Neural cell (in vitro differentiated cells): ENCODE measurements around the gene ARHGEF26.
A peak's percentile ranks its signal among the peaks of the same experiment; 100 is the strongest.

Source experiments
- CTCF ChIP-seq: fragments of 450-650 bp; IDR thresholded peaks from 2 replicates; pipeline ENCODE4 v1.5.1; 2014; ENCODE audit warnings: antibody characterized with exemption, mild to moderate bottlenecking, moderate library complexity; ENCODE audit not compliant: poor library complexity, severe bottlenecking
- EP300 ChIP-seq: fragments of 450-650 bp; conservative IDR thresholded peaks from 2 replicates; pipeline ENCODE4 v1.6.1; 2014; ENCODE audit warnings: antibody characterized with exemption, mild to moderate bottlenecking, moderate library complexity; ENCODE audit not compliant: poor library complexity, severe bottlenecking
- EZH2 ChIP-seq: fragments of 200-600, 300-800 bp; shearing (Covaris generic), sonication (generic); IDR thresholded peaks from 2 replicates; pipeline ENCODE4 v1.6.1; 2014; ENCODE audit warnings: antibody characterized with exemption, low read length, borderline replicate concordance, mild to moderate bottlenecking; ENCODE audit not compliant: insufficient read depth, poor library complexity, severe bottlenecking
- MXI1 ChIP-seq: fragments of 450-650 bp; conservative IDR thresholded peaks from 2 replicates; pipeline ENCODE4 v1.6.1; 2014; ENCODE audit warnings: antibody characterized with exemption, mild to moderate bottlenecking; ENCODE audit not compliant: poor library complexity, severe bottlenecking
- POLR2AphosphoS5 ChIP-seq: IDR thresholded peaks from 2 replicates; pipeline ENCODE4 v1.6.1; 2012
- REST ChIP-seq: IDR thresholded peaks from 2 replicates; pipeline ENCODE4 v1.6.1; 2012; ENCODE audit warnings: borderline replicate concordance
- SMC3 ChIP-seq: fragments of 450-650 bp; conservative IDR thresholded peaks from 2 replicates; pipeline ENCODE4 v1.6.1; 2014; ENCODE audit warnings: antibody characterized with exemption, mild to moderate bottlenecking, moderate library complexity; ENCODE audit not compliant: poor library complexity
- TAF1 ChIP-seq: IDR thresholded peaks from 2 replicates; pipeline ENCODE4 v1.6.1; 2012; ENCODE audit warnings: low read depth

GRCh38 chr3:154120961-154121700, at the start of gene ARHGEF26:
- TF ChIP-seq CTCF, result no peak
- peak; percentile 32 for TF ChIP-seq POLR2AphosphoS5
- TF ChIP-seq TAF1, result peak; percentile 43
- TF ChIP-seq MXI1, result peak; percentile 39
- TF ChIP-seq REST, result no peak
- peak; percentile 14 for TF ChIP-seq EZH2
- no peak for TF ChIP-seq EP300
- TF ChIP-seq SMC3, result peak; percentile 31
